Measurements from ENCODE around the gene CCT3. TPM values are rescaled to one million over a fixed set of nuclear protein-coding genes. Genes with fewer than 3 reads are reported as not detected.

The CCT3 gene
- total RNA-seq, 1 donor from 2014 or later: 174 TPM

- no peaks in the 10 kb centered on the region for H3K36me3 Mint-ChIP-seq
- no peak for TF ChIP-seq CTCF (IDR thresholded peaks at IDR 0.05; ENCODE audit: unreplicated experiment)
- no peaks in the 10 kb centered on the region for H3K27me3 Mint-ChIP-seq (ENCODE audit: low read depth)
- H3K27ac Mint-ChIP-seq: peak within 1 kb of the TSS; percentile 61
- peaks cover 16% of the 10 kb centered on the region for H3K4me1 Mint-ChIP-seq
- H3K4me3 Mint-ChIP-seq: peak within 1 kb of the TSS; percentile 88
- DNase-seq (ENCODE audit: low spot score in 2 of 2, unreplicated experiment in 2 of 2): no peak
- H3K9me3 Mint-ChIP-seq: no peaks in the 10 kb centered on the region
Observed at GRCh38 chr1:156295391-156295947, 42.6 kb downstream of the CCT3 start, which contains the start of gene GLMP. Gene GLMP, minus strand, starts transcription at chr1:156295679. Its CDS starts 34 bp downstream, at chr1:156295645.

- Mint-ChIP-seq H3K4me3 (no peak overlapping the region), H3K27ac (no peak overlapping the region), H3K9me3 (no peaks in the 10 kb centered on the region), H3K4me1 (peaks cover 16% of the 10 kb centered on the region), H3K27me3 (ENCODE audit: low read depth) (no peaks in the 10 kb centered on the region), H3K36me3 (no peaks in the 10 kb centered on the region)
- no peak for TF ChIP-seq CTCF (IDR thresholded peaks at IDR 0.05; ENCODE audit: unreplicated experiment)
- DNase-seq (ENCODE audit: low spot score in 2 of 2, unreplicated experiment in 2 of 2): no peak
Observed at GRCh38 chr1:156293895-156294294, 44.2 kb downstream of the CCT3 start.

- Mint-ChIP-seq H3K4me1 (peaks cover 16% of the 10 kb centered on the region), H3K4me3 (no peak overlapping the region)
- TF ChIP-seq CTCF (IDR thresholded peaks at IDR 0.05; ENCODE audit: unreplicated experiment): no peak
Observed at GRCh38 chr1:156293098-156293434, 45.0 kb downstream of the CCT3 start.

GRCh38 chr1:156291226-156292061 is 46.6 kb downstream of the CCT3 start:
- H3K4me1 Mint-ChIP-seq: peaks cover 16% of the 10 kb centered on the region
- TF ChIP-seq CTCF (IDR thresholded peaks at IDR 0.05; ENCODE audit: unreplicated experiment): no peak
- peaks cover 3% of the 10 kb centered on the region for H3K36me3 Mint-ChIP-seq
- peak overlapping the region; percentile 90 for H3K27ac Mint-ChIP-seq
- H3K4me3 Mint-ChIP-seq: peak overlapping the region; percentile 80
- H3K27me3 Mint-ChIP-seq (ENCODE audit: low read depth): no peaks in the 10 kb centered on the region
- DNase-seq (ENCODE audit: low spot score in 2 of 2, unreplicated experiment in 2 of 2): peak; percentile 76 to 86
- no peaks in the 10 kb centered on the region for H3K9me3 Mint-ChIP-seq

More at GRCh38 chr1:156293098-156293434, 45.0 kb downstream of the CCT3 start:
- Mint-ChIP-seq H3K9me3 (no peaks in the 10 kb centered on the region), H3K27me3 (ENCODE audit: low read depth) (no peaks in the 10 kb centered on the region), H3K27ac (no peak overlapping the region), H3K36me3 (peaks cover 3% of the 10 kb centered on the region)
- DNase-seq (ENCODE audit: low spot score in 2 of 2, unreplicated experiment in 2 of 2): no peak

- peaks cover 3% of the 10 kb centered on the region for H3K36me3 Mint-ChIP-seq
- H3K27ac Mint-ChIP-seq: no peak overlapping the region
- no peak for TF ChIP-seq CTCF (IDR thresholded peaks at IDR 0.05; ENCODE audit: unreplicated experiment)
- H3K9me3 Mint-ChIP-seq: no peaks in the 10 kb centered on the region
- peaks cover 8% of the 10 kb centered on the region for H3K4me1 Mint-ChIP-seq
- H3K27me3 Mint-ChIP-seq (ENCODE audit: low read depth): no peaks in the 10 kb centered on the region
- no peak overlapping the region for H3K4me3 Mint-ChIP-seq
- DNase-seq (ENCODE audit: low spot score in 2 of 2, unreplicated experiment in 2 of 2): no peak
Observed at GRCh38 chr1:156289857-156290256, 48.2 kb downstream of the CCT3 start.

All from mesothelial cell of epicardium (in vitro differentiated cells).